Spinal cord (tissue), 10 donors: ENCODE measurements around the gene PRKAB2. TPM values are rescaled to one million over a fixed set of nuclear protein-coding genes. Genes with fewer than 3 reads are reported as not detected.
"Not testable (repeated sequence)": the region's sequence is repeated elsewhere in the genome, so short reads cannot be mapped to it uniquely, and the experiment has no call there.

ENCODE experiments used
- DNase-seq, 6 donors: peaks; one replicate each; pipeline versions ENCODE4 v3.0.0 to v3.0.0-alpha.2; 2013 to 2015; ENCODE audit warnings: low spot score in 6 of 6, low read depth in 4 of 6
- H3K27ac ChIP-seq: one replicate; pipeline ENCODE4 v1.5.1; 2013; ENCODE audit warnings: low read depth, low read length, control low read depth
- H3K27me3 ChIP-seq: one replicate; pipeline ENCODE4 v1.6.1; 2013; ENCODE audit warnings: low read length; ENCODE audit not compliant: control insufficient read depth, insufficient read depth
- H3K36me3 ChIP-seq: one replicate; pipeline ENCODE4 v1.6.1; 2013; ENCODE audit warnings: low read length; ENCODE audit not compliant: control insufficient read depth, insufficient read depth
- H3K4me1 ChIP-seq: one replicate; pipeline ENCODE4 v1.6.1; 2013; ENCODE audit warnings: low read length; ENCODE audit not compliant: control insufficient read depth, insufficient read depth
- H3K4me3 ChIP-seq: one replicate; pipeline ENCODE4 v1.5.1; 2013; ENCODE audit warnings: low read depth, low read length, control low read depth
- H3K9me3 ChIP-seq: one replicate; pipeline ENCODE4 v1.6.1; 2013; ENCODE audit warnings: low read length; ENCODE audit not compliant: control insufficient read depth, insufficient read depth
- whole genome bisulfite sequencing: methylation state at CpG from one replicate; pipeline ENCODE4 v1.1.5; 2013; ENCODE audit warnings: missing lambda C conversion rate; ENCODE audit not compliant: insufficient coverage; 5-methylcytosine and 5-hydroxymethylcytosine counted together
- polyA plus RNA-seq, 2 donors: library from polyadenylated mRNA; unstranded; fragments of 120-200 nt; gene quantifications; one replicate each; pipeline ENCODE4 v1.2.1, GENCODE V29; 2013; ENCODE audit not compliant: insufficient read length in 2 of 2
- total RNA-seq, 2 donors: library from RNA; depleted of rRNA in 1 of 2; stranded (reverse); fragments of 120-200 nt in 1 of 2; fragments of >200 nt in 1 of 2; gene quantifications; one replicate each; pipeline versions ENCODE4 v1.2.3 to v1.2.4, GENCODE V29; 2013 to 2014
- donor health status: healthy.

Gene PRKAB2
- total and polyA plus RNA-seq, 4 donors = 22.8 to 33.9 (median 31.6) TPM

- not testable (repeated sequence) for DNase-seq, H3K36me3 ChIP-seq, H3K4me3 ChIP-seq, H3K27me3 ChIP-seq, H3K9me3 ChIP-seq, H3K27ac ChIP-seq, H3K4me1 ChIP-seq
- no CpG with 5 or more reads among the region's 2 CpGs for WGBS
Observed at GRCh38 chr1:147157116-147157515, 15.2 kb downstream of the PRKAB2 start.

GRCh38 chr1:147156642-147157041 lies 15.6 kb downstream of the PRKAB2 start:
- H3K27me3 ChIP-seq = no peaks in the 10 kb centered on the region
- no peaks in the 10 kb centered on the region for H3K9me3 ChIP-seq
- no peaks in the 10 kb centered on the region for H3K4me1 ChIP-seq
- WGBS = 86% methylated on average over 2 of the region's 3 CpGs
- DNase-seq = peak in 1 of 6 donors; percentile 27
- no peak overlapping the region for H3K4me3 ChIP-seq
- no peak overlapping the region for H3K27ac ChIP-seq
- H3K36me3 ChIP-seq = peaks cover 5% of the 10 kb centered on the region

DNA sequence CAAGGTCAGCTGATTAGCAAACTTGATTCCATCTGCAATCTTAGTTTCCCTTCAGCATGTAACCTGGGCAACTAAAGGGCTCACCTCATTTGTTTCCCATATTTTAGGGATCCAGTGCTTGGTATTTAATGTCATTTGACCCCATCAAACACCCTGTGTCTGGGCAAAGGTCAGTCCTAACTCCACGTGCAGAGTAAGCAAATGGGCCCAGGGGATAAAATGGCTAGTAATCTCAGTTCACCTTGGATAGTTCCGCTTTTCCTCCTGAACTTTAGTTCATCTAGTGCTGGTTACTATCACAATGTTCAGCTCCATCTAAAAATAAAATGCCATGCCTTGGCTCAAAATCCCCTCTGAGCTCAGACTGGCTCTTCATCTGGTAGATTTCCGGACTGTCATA lies 19.5 kb downstream of the PRKAB2 start:
- Histone ChIP-seq H3K36me3 (peaks cover 5% of the 10 kb centered on the region), H3K4me3 (no peak overlapping the region), H3K4me1 (no peaks in the 10 kb centered on the region), H3K27me3 (no peaks in the 10 kb centered on the region), H3K27ac (no peak overlapping the region), H3K9me3 (no peaks in the 10 kb centered on the region)
- WGBS = 83% methylated on average over 3 of the region's 3 CpGs
- no peak for DNase-seq

DNA sequence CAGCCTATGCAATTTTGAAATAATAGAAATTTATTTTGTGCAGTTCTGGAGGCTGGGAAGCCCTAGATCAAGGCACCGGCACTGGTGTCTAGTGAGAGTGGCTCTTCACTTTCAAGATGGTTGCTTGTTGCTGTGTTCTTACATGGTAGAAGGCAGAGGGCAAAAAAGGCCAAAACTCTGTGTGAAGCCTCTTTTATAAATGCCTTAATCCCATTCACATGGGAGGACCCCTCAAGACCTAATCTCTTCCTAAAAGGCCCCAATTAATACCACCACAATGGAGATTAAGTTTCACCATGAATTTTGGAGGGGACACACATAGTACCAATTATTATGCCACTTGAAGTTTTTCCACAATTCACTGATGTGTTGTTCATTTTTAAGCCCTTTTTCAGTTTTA lies 21.0 kb downstream of the PRKAB2 start:
- Histone ChIP-seq H3K4me3 (no peak overlapping the region), H3K27ac (no peak overlapping the region), H3K4me1 (no peaks in the 10 kb centered on the region), H3K9me3 (no peaks in the 10 kb centered on the region), H3K27me3 (no peaks in the 10 kb centered on the region), H3K36me3 (peaks cover 5% of the 10 kb centered on the region)
- DNase-seq = no peak
- WGBS = no CpG with 5 or more reads among the region's 1 CpG

DNA sequence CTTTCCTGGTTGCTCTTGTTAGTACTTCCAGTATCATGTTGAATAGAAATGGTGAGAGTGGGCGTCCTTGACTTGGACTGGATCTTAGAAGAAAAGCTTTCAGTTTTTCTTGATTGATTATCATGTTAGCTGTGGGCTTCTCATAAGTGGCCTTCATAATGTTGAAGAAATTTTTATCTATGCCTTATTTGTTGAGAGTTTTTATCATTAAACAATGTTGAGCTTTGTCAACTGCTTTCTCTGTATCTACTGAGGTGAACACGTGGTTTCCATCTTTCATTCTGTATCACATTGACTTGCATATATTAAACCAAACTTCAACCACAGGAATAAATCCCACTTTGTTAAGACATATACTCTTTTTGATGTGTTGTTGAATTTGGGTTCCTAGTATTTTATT lies 29.4 kb downstream of the PRKAB2 start:
- Histone ChIP-seq H3K9me3 (no peaks in the 10 kb centered on the region), H3K36me3 (no peaks in the 10 kb centered on the region), H3K4me3 (no peak overlapping the region), H3K27me3 (no peaks in the 10 kb centered on the region), H3K27ac (no peak overlapping the region), H3K4me1 (no peaks in the 10 kb centered on the region)
- no CpG with 5 or more reads among the region's 2 CpGs for WGBS
- DNase-seq = no peak

GRCh38 chr1:147130721-147131120 lies 41.5 kb downstream of the PRKAB2 start:
- not testable (repeated sequence) for H3K36me3 ChIP-seq, DNase-seq, H3K4me1 ChIP-seq, H3K27ac ChIP-seq, H3K27me3 ChIP-seq, H3K9me3 ChIP-seq, H3K4me3 ChIP-seq
- WGBS = no CpG with 5 or more reads among the region's 1 CpG

GRCh38 chr1:147129116-147129873 lies 43.0 kb downstream of the PRKAB2 start:
- no peaks in the 10 kb centered on the region for H3K9me3 ChIP-seq
- WGBS = 91% methylated on average over 3 of the region's 3 CpGs
- H3K36me3 ChIP-seq = no peaks in the 10 kb centered on the region
- no peak overlapping the region for H3K4me3 ChIP-seq
- H3K27ac ChIP-seq = no peak overlapping the region
- no peak for DNase-seq
- H3K27me3 ChIP-seq = no peaks in the 10 kb centered on the region
- no peaks in the 10 kb centered on the region for H3K4me1 ChIP-seq

GRCh38 chr1:147124266-147124665 lies 48.0 kb downstream of the PRKAB2 start:
- Histone ChIP-seq H3K9me3 (no peaks in the 10 kb centered on the region), H3K4me3 (no peak overlapping the region)
- 71% methylated on average over 1 of the region's 2 CpGs for WGBS

DNA sequence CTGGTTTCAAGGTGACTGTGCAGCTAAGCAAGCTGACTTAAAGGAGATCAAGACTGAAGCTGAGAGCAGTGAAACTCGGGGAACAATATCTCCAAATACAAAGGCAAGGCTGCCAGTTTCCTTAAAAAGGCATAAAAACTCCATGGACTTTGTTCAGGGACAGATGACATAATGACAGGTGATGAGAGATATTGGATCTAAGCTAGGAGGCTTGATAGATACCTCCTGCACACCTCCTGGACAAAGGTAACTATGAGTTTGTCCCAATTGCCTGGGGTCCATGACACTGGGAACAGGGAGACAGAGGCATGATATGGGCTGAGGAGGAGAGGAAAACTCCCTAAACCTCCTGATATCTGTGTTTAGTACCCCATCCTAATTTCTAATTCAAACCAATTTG lies 55.2 kb downstream of the PRKAB2 start:
- Histone ChIP-seq H3K27ac (no peak overlapping the region), H3K27me3 (no peaks in the 10 kb centered on the region), H3K4me3 (no peak overlapping the region), H3K9me3 (no peaks in the 10 kb centered on the region), H3K36me3 (no peaks in the 10 kb centered on the region), H3K4me1 (no peaks in the 10 kb centered on the region)
- 60% methylated on average over 1 of the region's 1 CpG for WGBS
- DNase-seq = no peak

More at GRCh38 chr1:147124266-147124665, 48.0 kb downstream of the PRKAB2 start:
- Histone ChIP-seq H3K36me3 (no peaks in the 10 kb centered on the region), H3K27me3 (no peaks in the 10 kb centered on the region), H3K4me1 (no peaks in the 10 kb centered on the region), H3K27ac (no peak overlapping the region)
- DNase-seq = no peak

DNA sequence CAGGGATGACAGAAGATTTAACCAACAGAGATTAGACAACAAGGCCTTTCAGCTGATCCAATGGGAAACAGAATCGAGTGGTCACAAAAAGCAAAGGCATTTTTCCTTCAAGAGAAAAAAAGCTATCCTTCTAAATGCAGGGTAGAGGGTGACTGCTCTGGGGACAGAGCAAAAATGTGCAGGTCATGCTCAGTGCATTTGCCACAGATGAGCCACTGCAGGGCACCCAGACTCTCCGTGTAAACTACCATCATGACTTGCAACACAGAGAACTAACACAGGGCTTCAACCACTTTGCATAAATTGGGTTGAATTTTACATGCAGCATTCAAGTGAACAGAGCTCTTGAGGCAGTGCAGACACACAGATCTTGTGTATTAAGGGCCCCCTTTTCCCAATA lies 56.8 kb downstream of the PRKAB2 start:
- DNase-seq = no peak
- Histone ChIP-seq H3K27ac (no peak overlapping the region), H3K27me3 (no peaks in the 10 kb centered on the region), H3K9me3 (no peaks in the 10 kb centered on the region), H3K36me3 (no peaks in the 10 kb centered on the region), H3K4me3 (no peak overlapping the region), H3K4me1 (no peaks in the 10 kb centered on the region)
- 43% methylated on average over 1 of the region's 2 CpGs for WGBS
